Omental fat pad (tissue), 4 donors: ENCODE measurements around the gene EIF4A2. TPM values are rescaled to one million over a fixed set of nuclear protein-coding genes. Genes with fewer than 3 reads are reported as not detected.

ENCODE experiments used
- ATAC-seq: fragments of 150-250 bp; one replicate; pipeline ENCODE4 v1.9.1; 2016; ENCODE audit warnings: mild to moderate bottlenecking, moderate library complexity; ENCODE audit not compliant: low FRiP score
- DNase-seq: peaks from one replicate; pipeline ENCODE4 v3.0.0-alpha.2; 2019; ENCODE audit warnings: low spot score
- small RNA-seq: library from RNA; depleted of rRNA; stranded (forward); fragments of <200 nt; gene quantifications from one replicate; pipeline ENCODE3, GENCODE V24; 2016
- total RNA-seq, 4 donors: library from RNA; depleted of rRNA; stranded (reverse); fragments of >200 nt; gene quantifications; one replicate each; pipeline ENCODE4 v1.1.0, GENCODE V29; 2016
- TF ChIP-seq, protein P1 (sequence below), 3 donors: fragments of 450-650 bp; IDR thresholded peaks; one replicate each; pipeline ENCODE4 v1.5.1; 2016 to 2017; ENCODE audit warnings: antibody characterized with exemption in 3 of 3, mild to moderate bottlenecking in 3 of 3, moderate library complexity in 2 of 3

EIF4A2 gene
- total RNA-seq, 4 donors from 2014 or later: 315 to 515 (median 413) TPM

DNA sequence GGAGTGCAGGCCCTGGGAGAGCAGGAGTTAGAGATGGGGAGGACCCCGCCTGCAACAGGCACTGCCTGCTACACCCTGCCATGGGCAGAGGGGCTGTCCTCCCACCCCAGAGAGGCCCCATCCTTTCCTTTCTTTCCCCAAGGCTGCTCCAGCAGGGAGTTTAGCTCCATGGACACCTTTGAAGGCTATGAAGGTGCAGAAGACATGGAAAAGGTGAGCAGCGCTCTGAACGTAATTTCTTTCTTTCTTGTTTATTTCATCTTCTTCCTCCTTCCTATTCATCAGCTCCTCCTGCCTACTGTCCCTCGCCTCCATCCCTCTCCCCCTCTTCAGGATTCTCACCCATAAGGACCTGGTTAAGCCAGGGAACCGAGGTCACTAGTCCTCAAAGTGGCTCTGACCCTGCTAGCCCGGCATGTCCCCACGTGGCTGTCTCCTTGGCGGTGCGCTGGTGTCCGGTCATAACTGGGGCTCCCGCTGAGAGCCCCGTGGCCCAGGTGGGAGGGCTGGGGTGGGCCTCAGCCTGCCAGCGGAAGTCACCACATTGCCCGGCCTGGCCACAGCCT lies 43.1 kb downstream of the EIF4A2 start:
- TF ChIP-seq, protein P1, sequence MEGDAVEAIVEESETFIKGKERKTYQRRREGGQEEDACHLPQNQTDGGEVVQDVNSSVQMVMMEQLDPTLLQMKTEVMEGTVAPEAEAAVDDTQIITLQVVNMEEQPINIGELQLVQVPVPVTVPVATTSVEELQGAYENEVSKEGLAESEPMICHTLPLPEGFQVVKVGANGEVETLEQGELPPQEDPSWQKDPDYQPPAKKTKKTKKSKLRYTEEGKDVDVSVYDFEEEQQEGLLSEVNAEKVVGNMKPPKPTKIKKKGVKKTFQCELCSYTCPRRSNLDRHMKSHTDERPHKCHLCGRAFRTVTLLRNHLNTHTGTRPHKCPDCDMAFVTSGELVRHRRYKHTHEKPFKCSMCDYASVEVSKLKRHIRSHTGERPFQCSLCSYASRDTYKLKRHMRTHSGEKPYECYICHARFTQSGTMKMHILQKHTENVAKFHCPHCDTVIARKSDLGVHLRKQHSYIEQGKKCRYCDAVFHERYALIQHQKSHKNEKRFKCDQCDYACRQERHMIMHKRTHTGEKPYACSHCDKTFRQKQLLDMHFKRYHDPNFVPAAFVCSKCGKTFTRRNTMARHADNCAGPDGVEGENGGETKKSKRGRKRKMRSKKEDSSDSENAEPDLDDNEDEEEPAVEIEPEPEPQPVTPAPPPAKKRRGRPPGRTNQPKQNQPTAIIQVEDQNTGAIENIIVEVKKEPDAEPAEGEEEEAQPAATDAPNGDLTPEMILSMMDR (IDR thresholded peaks at IDR 0.05): no peak
- DNase-seq (no peak), ATAC-seq (no peak)

DNA sequence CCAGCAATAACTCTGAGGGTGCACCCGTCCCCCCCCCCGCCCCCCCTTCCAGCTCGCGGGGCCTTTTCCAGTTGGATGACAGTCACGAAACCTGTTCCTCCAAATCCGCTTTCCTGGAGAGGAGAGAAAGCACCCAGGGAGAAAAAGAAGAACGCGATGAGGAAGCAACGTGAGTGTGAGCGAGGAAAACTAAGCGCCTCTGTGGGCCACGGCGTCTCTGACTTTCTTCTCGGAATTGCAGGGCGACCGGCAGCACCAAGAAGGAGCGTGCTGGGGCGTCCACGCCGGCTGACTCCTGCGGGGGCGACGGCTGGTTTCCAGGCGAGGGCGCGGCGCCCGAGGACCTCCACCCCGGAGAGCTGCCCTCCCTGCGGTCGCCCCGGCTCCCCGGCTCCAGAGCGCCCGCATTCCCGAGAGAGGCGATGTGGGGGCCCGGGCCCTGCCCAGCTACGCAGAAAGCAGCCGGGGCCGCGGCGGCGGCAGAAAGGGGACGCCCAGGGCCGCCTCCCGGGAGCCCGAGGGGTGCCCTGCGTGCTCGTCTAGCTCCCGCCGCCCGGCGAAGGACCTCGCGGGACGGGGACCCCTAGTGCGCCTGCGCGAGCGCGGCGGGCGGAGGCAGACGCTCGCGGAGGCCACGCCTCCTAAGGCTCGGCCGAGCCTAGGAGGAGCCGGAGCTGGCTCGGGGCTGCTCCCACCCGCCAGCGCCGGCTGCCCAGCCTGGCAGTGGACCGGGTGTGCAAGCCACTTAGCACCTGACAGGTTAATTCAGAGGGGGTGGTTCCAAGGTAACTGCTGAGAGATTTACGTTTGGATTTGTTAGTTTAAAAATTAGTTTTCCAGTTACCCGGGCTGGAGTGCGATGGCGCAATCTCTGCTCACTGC lies 43.8 kb downstream of the EIF4A2 start:
- TF ChIP-seq, protein P1 (IDR thresholded peaks at IDR 0.05): no peak
- peak; percentile 32 for DNase-seq
- ATAC-seq: peak; percentile 92

DNA sequence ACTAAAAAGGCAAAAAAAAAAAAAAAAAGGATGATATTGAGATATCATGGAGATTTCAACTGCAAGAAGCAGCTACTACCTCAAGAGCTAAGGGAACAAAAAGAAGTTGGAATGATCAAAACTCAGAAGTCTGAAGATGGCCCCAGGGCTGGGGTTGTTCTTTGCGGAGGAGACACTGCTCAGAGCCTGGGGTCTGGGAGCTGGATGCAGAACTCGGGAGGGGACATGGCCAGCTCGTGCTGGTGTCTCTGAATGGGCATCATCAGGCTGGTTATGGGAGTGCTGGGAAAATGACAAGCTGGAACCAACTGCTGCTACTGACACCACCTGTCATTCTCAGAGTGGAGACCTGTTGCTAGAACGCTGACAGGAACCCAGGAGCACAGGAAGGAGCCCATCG lies 45.0 kb downstream of the EIF4A2 start:
- DNase-seq (no peak), ATAC-seq (no peak)
- TF ChIP-seq, protein P1 (IDR thresholded peaks at IDR 0.05): no peak

DNA sequence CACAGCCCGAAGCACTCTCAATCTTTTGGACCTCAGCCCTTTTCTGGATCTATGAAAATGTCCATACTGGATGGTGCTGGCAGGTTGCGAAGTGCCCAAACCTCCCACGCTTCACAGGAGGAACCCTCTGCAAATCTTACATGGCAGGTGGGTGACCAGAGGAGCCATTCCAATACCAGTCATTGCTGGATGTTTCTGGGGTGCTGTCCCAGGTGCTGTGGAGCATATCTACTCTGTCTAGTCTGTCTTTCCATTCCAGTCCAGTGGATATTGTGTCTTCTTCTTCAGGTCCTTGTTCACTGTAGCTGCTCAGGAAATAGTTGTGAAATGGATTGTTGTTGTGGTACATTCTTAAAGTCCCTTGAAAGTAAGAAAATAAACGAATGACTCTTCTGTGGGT lies 48.4 kb downstream of the EIF4A2 start:
- DNase-seq: no peak
- ATAC-seq: no peak
- TF ChIP-seq, protein P1 (IDR thresholded peaks at IDR 0.05): no peak

DNA sequence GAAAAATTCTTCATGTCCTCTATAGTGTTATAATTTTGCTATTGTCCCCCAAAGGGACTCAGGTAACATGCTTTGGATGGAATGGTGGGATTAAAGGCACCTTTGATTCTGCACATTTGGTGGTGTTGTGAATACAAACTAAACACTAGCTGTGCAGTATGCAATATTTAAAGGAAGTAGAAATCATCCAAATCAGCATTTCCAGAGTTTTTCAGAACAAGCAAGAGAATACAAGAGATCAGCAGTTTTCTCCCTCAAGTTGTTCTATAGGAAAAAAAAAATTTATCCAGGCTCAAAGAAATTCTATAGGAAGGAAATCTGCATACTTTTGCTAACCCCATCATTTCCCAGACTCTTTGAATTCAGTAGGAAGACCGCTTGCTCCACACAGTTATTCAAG lies 48.9 kb downstream of the EIF4A2 start:
- TF ChIP-seq, protein P1 (IDR thresholded peaks at IDR 0.05): no peak
- no peak for DNase-seq
- no peak for ATAC-seq

Small RNA genes within 50 kb of the gene (small RNA-seq; reads per million reads assigned to genes)
- gene RF00092 (not detected), gene RNU6-1105P (not detected), gene SNORA4 (not detected), gene SNORA63 (not detected), gene SNORA81 (not detected), gene SNORD2 (not detected)

Other genes starting within 250 kb of the EIF4A2 start
- gene CRYGS, start 239.2 kb upstream of the EIF4A2 start, total RNA-seq: 1 to 10 TPM in 3 of 4 donors, under 1 TPM in 1; 0.93 to 6.5 (median 3.4) TPM
- gene TBCCD1, start 216.2 kb upstream of the EIF4A2 start, total RNA-seq: 10 to 100 TPM; 10.0 to 18.9 (median 16.1) TPM
- 10 to 100 TPM; 43.7 to 69.9 (median 47.8) TPM for gene DNAJB11, start 212.9 kb upstream of the EIF4A2 start, total RNA-seq
- gene AHSG, start 170.5 kb upstream of the EIF4A2 start, total RNA-seq: not detected
- gene FETUB, start 143.2 kb upstream of the EIF4A2 start, total RNA-seq: not detected
- gene HRG, start 117.6 kb upstream of the EIF4A2 start, total RNA-seq: not detected
- gene KNG1, start 66.2 kb upstream of the EIF4A2 start, total RNA-seq: under 1 TPM in 1 of 4 donors, not detected in 3; 0.09 TPM
- gene RFC4, start 22.9 kb downstream of the EIF4A2 start, total RNA-seq: 10 to 100 TPM in 2 of 4 donors, 1 to 10 TPM in 2; 6.1 to 10.7 (median 9.4) TPM
- 1,000 to 10,000 TPM in 3 of 4 donors, 100 to 1,000 TPM in 1; 321 to 1,997 (median 1,475) TPM for gene ADIPOQ, start 59.1 kb downstream of the EIF4A2 start, total RNA-seq
- gene ST6GAL1, start 146.9 kb downstream of the EIF4A2 start, total RNA-seq: 100 to 1,000 TPM in 1 of 4 donors, 10 to 100 TPM in 3; 51.3 to 113 (median 65.5) TPM